Progenitor cell of endocrine pancreas (in vitro differentiated cells): ENCODE data around the gene SYPL1. TPM values are rescaled to one million over a fixed set of nuclear protein-coding genes. Genes with fewer than 3 reads are reported as not detected.

Experiments used
- DNase-seq: peaks from one replicate; pipeline ENCODE4 v3.0.0; 2021; ENCODE audit warnings: low spot score; ENCODE audit not compliant: unreplicated experiment
- H3K27ac Mint-ChIP-seq: 2 replicates; pipeline ENCODE4 v1.8.0; 2021; ENCODE audit warnings: mild to moderate bottlenecking, moderate library complexity, mixed read lengths
- H3K27me3 Mint-ChIP-seq: 2 replicates; pipeline ENCODE4 v1.8.0; 2021; ENCODE audit warnings: mixed read lengths
- H3K36me3 Mint-ChIP-seq: 2 replicates; pipeline ENCODE4 v1.8.0; 2022; ENCODE audit warnings: mixed read lengths; ENCODE audit not compliant: insufficient read depth
- H3K4me1 Mint-ChIP-seq: 2 replicates; pipeline ENCODE4 v1.8.0; 2021; ENCODE audit warnings: low read depth, mixed read lengths
- H3K4me3 Mint-ChIP-seq: 2 replicates; pipeline ENCODE4 v1.8.0; 2021; ENCODE audit warnings: low read depth, mild to moderate bottlenecking, moderate library complexity, mixed read lengths
- H3K9me3 Mint-ChIP-seq: 2 replicates; pipeline ENCODE4 v1.8.0; 2021; ENCODE audit warnings: low read depth, mixed read lengths
- total RNA-seq: library from RNA; stranded (reverse); gene quantifications from 2 replicates; pipeline ENCODE4 v1.2.1, GENCODE V29; 2021
- TF ChIP-seq, protein P1 (sequence below): fragments of 200-600 bp; sonication (generic); IDR thresholded peaks from one replicate; pipeline ENCODE4 v1.5.0; 2021; ENCODE audit warnings: antibody characterized with exemption, mild to moderate bottlenecking; ENCODE audit not compliant: unreplicated experiment

SYPL1 gene
- total RNA-seq, 1 donor from 2014 or later: 60.3 TPM

DNA sequence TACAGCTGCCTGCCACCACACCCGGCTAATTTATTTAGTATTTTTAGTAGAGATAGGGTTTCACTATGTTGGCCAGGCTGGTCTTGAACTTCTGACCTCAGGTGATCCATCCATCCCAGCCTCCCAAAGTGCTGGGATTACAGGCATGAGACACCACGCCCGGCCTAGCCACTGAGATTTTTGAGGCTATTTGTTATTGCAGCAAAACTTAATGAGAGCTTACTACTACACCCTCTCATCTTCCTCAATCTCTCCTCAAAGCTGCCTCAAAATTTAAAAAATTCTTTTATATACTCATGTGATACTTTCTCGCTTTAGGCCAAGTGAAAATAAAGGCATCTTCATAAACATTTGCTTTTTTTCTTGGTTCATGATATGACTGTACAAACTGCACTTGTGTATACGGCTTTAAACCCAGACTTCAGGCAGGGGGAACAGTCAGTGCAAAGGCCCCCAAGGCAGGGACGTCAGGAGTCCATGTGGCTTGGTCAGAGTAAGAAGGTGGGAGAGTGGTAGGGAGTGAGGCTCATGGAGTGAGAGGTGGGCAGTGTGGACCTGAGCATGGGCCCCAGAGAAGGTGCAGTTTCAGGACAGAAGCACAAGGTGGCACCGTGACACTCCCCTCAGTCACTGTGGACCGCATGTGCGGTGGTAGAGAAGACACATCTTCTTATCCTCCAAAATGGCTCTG, 55.5 kb downstream of the SYPL1 start:
- Mint-ChIP-seq H3K27ac (no peak overlapping the region), H3K9me3 (peaks cover 4% of the 10 kb centered on the region), H3K4me1 (peaks cover 4% of the 10 kb centered on the region), H3K27me3 (peaks cover 23% of the 10 kb centered on the region), H3K4me3 (no peak overlapping the region), H3K36me3 (no peaks in the 10 kb centered on the region)
- DNase-seq: peak; percentile 49
- TF ChIP-seq, protein P1, sequence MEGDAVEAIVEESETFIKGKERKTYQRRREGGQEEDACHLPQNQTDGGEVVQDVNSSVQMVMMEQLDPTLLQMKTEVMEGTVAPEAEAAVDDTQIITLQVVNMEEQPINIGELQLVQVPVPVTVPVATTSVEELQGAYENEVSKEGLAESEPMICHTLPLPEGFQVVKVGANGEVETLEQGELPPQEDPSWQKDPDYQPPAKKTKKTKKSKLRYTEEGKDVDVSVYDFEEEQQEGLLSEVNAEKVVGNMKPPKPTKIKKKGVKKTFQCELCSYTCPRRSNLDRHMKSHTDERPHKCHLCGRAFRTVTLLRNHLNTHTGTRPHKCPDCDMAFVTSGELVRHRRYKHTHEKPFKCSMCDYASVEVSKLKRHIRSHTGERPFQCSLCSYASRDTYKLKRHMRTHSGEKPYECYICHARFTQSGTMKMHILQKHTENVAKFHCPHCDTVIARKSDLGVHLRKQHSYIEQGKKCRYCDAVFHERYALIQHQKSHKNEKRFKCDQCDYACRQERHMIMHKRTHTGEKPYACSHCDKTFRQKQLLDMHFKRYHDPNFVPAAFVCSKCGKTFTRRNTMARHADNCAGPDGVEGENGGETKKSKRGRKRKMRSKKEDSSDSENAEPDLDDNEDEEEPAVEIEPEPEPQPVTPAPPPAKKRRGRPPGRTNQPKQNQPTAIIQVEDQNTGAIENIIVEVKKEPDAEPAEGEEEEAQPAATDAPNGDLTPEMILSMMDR: peak; percentile 75

DNA sequence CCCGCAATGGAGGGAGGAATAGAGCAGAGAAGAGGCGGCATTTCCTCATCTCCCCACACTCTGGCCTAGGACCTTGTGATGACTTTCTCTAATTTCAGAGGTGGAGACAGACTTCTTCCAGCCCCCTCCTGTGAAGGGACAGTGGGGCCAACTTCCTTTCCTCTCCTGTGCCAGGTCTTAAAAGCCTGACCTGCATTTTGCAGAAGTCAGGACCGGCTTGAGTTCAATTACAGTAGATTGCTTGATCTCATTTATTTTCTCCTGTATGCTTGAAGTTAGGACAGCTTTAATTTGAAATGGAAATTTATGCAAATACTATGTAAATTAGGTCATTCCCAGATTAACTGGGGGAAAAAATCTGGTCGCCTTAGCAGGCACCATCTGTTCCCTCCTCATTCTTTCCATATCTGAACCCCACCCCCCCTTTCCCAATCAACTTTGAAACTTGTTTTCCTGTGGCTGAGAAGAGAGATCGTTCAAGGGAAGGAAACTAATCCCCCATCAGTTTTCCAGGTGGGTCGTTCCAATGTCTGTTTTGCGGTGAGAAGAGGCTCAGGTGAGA, 57.1 kb downstream of the SYPL1 start:
- H3K4me3 Mint-ChIP-seq: no peak overlapping the region
- no peak overlapping the region for H3K27ac Mint-ChIP-seq
- H3K36me3 Mint-ChIP-seq: no peaks in the 10 kb centered on the region
- H3K9me3 Mint-ChIP-seq: no peaks in the 10 kb centered on the region
- no peak for DNase-seq
- H3K4me1 Mint-ChIP-seq: peaks cover 4% of the 10 kb centered on the region
- TF ChIP-seq, protein P1: no peak
- peaks cover 29% of the 10 kb centered on the region for H3K27me3 Mint-ChIP-seq

DNA sequence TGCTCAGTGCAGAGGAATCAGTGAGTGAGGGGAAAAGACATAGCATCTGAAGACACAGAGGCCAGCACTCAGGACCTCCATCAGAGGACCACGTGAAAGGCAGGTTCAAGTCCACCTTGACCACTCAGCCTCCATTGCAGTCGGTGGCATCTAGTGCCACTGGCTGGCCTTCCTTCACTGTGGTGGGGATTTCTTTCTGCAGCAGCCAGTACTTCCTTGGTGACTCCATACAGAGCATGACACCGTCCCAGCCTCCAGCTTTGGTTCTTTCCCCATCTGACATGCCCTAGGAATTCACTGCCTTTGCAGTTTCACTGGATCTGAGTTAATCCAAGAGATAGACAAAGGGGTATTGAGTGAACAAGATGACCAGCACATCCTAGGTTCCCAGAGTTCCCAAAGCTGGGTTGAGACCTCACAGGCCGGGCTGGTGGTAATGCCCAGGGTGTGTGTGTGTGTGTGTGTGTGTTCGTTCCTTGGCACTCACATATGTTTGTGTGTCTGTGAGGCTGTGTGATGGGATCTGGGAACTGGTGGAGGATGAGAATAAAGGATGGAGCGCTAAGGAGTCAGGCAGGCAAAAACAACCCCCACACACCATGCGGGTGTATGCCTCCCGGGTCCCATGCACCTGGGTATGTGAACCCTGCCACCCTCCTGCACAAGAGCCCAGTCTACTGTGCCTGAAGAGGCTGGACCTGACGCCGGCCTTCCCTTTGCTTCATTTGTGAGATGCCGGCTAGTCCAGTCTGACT, 57.8 kb downstream of the SYPL1 start:
- Mint-ChIP-seq H3K4me3 (no peak overlapping the region), H3K27me3 (peaks cover 29% of the 10 kb centered on the region), H3K4me1 (peaks cover 4% of the 10 kb centered on the region), H3K9me3 (no peaks in the 10 kb centered on the region), H3K27ac (no peak overlapping the region), H3K36me3 (no peaks in the 10 kb centered on the region)
- no peak for DNase-seq
- TF ChIP-seq, protein P1: no peak

DNA sequence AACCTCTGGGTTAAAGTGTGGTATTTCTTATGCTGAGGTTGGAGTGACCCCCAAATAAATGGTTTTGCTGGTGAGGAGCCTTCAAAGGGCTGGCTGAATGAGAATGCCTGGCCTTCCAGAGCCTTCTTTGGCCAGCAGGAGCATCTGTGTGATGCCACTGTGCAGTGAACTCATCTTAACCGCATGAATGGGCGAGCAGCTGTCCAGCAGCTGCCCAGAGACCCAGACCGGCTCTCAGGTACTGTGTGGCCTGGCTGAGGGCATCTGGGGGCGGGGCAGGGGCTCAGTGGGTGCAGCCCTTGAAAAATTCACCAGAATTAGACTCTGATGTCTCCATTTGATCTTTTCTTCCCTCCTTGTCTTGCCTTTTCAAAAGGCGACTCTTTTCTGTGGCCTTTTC, 59.0 kb downstream of the SYPL1 start:
- Mint-ChIP-seq H3K36me3 (no peaks in the 10 kb centered on the region), H3K9me3 (no peaks in the 10 kb centered on the region), H3K4me3 (no peak overlapping the region), H3K4me1 (peaks cover 2% of the 10 kb centered on the region), H3K27me3 (peaks cover 26% of the 10 kb centered on the region), H3K27ac (no peak overlapping the region)
- DNase-seq: no peak
- TF ChIP-seq, protein P1: no peak

- Mint-ChIP-seq H3K4me3 (no peak overlapping the region), H3K9me3 (no peaks in the 10 kb centered on the region), H3K27me3 (peaks cover 26% of the 10 kb centered on the region), H3K4me1 (no peaks in the 10 kb centered on the region), H3K36me3 (no peaks in the 10 kb centered on the region), H3K27ac (no peak overlapping the region)
- no peak for DNase-seq
- TF ChIP-seq, protein P1: no peak
Observed at GRCh38 chr7:106052681-106053080, 59.4 kb downstream of the SYPL1 start.
